ENCODE measurements around the gene MORF4L2.

GRCh38 chrX:103674531-103675454, 11.7 kb downstream of the MORF4L2 start:
- no peak for TF ChIP-seq CTCF (IDR thresholded peaks at IDR 0.05)
- no peak for TF ChIP-seq ZFX (IDR thresholded peaks at IDR 0.05; ENCODE audit: borderline replicate concordance)
